Fibroblast of mammary gland (primary cell): ENCODE measurements around the gene INTS6L.

Source experiments
- DNase-seq: peaks from one replicate; pipeline ENCODE4 v3.0.0-alpha.2; 2010; ENCODE audit warnings: low read depth
- H3K4me3 ChIP-seq: 2 replicates; pipeline ENCODE4 v1.5.1; 2011; ENCODE audit warnings: low read depth, mild to moderate bottlenecking, low read length, moderate library complexity; ENCODE audit not compliant: control insufficient read depth
- CTCF ChIP-seq: conservative IDR thresholded peaks from 2 replicates; pipeline ENCODE4 v1.5.1; 2011; ENCODE audit warnings: low read depth, low read length, inconsistent platforms; ENCODE audit not compliant: control insufficient read depth, insufficient read depth

The INTS6L gene

GRCh38 chrX:135484641-135485289 lies 35.7 kb upstream of the INTS6L start:
- peak; percentile 51 for DNase-seq
- peak; percentile 58 for TF ChIP-seq CTCF
- H3K4me3 ChIP-seq = no peak overlapping the region

DNA sequence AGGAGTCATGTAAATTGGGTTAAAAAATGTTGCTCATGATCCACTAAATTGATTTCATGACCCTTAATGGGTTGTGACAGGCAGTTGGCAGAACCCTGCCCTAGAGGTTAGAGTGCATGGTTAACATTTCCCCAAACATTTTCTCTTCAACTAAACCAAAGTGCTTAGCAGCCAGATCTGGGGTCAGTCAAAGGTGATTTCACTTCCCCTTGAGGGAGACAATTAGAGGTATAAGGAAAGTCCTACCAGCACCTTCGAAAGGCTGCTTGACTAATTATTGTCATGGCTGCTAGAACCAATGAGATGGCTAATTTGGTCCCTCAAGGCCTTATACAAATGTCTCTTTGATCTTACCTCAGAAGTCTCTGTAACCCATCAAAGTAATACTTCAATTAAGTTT lies 30.9 kb upstream of the INTS6L start:
- H3K4me3 ChIP-seq = no peak overlapping the region
- DNase-seq = no peak
- TF ChIP-seq CTCF = no peak

DNA sequence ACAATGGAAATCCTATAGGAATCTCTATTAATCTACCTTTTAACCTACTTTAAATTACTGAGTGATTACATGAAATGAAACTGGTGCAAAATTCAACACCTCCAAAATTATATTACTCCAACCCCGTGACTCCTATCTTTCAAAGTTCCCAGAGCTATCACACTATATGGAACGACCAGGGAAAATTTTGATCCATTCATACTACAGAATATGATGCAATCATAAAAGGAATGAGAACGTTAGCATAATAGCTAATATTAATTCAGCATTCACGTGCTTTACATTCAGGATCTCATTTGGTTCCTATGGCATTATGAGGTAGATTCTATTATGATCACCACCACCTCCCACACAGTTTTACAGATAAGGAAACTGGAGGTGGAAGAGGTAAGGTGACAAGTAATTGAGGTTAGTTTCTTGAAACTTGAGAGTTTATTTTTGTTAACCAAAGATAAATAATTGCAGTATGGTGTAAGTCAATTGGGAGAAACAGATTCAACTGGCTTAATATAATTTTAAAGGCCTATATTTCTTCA lies 29.4 kb upstream of the INTS6L start:
- DNase-seq = no peak
- TF ChIP-seq CTCF = no peak
- no peak overlapping the region for H3K4me3 ChIP-seq

GRCh38 chrX:135494453-135494852 lies 26.0 kb upstream of the INTS6L start:
- no peak overlapping the region for H3K4me3 ChIP-seq
- TF ChIP-seq CTCF = no peak
- DNase-seq = no peak

DNA sequence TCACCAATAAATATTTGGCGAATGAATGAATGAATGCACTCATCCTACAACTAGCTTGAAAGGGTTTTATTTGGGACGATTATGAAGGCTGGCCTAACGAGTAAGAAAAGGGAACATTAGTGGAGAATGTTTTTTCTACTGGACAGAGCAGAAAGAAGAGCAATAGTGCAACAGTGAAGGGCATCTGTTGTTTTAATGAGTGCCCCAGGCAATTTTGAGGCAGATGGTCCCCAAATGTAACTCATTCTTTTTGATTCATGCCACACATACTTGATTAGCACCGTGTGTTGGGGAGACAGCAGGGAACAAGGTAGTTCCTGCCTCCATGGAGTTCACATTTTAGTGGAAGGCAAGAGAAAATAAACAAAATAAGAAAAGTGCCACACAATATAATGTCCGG lies 22.7 kb upstream of the INTS6L start:
- no peak overlapping the region for H3K4me3 ChIP-seq
- no peak for DNase-seq
- no peak for TF ChIP-seq CTCF

DNA sequence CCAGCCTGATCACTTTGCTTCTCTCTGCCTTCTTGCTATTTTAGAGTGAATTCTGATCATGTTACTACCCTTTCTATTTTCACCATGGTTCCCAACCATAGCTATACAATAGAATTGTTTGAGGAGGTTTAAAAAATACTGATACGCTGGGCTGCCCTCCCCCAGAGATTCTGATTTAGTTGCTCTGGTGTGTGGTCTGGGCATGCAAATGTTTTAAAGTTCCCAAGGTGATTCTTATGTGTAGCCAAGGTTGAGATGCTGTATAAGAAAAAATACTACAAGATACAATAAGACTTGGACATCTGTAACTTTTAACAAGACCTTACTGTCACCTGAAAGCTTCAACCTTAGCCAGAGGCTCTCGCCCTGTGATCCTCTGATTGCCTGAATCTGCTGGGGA lies 22.2 kb upstream of the INTS6L start:
- no peak for TF ChIP-seq CTCF
- no peak overlapping the region for H3K4me3 ChIP-seq
- no peak for DNase-seq
